Fibroblast of upper back skin (primary cell): ENCODE results near the gene MECR.
"Not testable (repeated sequence)": the region's sequence is repeated elsewhere in the genome, so short reads cannot be mapped to it uniquely, and the experiment has no call there.

ENCODE experiments used
- DNase-seq: peaks from one replicate; pipeline ENCODE4 v3.0.0-alpha.2; 2013

Gene MECR

DNA sequence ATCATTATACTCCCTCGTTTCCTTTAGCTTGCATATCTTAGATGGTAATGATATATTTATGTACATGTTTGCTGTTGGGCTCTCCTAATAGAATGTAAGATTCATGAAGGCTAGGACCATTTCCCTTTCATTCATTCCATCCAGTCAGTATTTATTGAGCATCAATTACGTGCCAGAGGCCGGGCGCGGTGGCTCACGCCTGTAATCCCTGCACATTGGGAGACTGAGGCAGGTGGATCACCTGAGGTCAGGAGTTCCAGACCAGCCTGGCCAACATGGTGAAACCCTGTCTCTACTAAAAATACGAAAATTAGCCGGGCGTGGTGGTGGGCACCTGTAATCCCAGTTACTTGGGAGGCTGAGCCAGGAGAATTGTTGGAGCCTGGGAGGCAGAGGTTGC, 4.1 kb upstream of the MECR start:
- not testable (repeated sequence) for DNase-seq

- DNase-seq, result no peak
Observed at GRCh38 chr1:29234471-29234870, 3.7 kb upstream of the MECR start.

DNA sequence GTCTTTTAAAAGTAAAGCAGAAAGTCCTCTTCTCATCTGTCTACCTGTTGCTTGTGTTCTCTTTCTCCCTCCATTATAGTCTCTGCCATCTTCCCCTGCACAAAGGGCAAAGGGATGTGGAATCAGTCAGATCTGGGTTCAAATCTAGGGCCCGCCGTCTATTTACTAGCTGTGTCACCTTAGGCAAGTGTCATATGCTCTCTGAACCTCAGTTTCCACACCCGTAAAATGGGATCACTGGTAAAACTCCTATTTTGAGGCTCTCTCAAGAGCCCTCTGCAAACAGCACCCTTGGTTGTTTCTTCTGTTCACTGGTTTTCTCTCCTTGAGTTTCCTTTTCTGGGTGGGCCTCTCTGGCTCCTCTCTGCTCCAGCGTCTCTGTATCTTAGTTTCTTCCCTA, 3.0 kb upstream of the MECR start:
- DNase-seq, result no peak

DNA sequence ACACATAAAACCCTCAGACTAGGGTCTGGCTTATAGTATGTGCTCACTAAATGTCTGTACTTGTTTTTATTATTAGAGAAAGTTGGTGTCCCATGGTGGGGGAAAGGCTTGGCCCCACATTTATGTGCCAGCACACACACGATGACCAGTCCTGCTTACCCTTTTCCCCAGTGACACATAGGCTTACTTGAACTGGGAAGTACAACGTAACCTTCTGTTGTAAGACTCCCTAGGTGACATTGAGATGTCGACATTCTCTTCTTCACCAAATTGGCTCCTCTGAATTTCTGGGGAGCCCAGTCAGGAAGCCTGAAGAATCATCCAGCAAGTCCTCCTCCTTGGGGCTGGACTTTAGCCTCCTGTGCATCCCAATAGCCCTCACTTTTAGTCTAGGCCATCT, 1.7 kb upstream of the MECR start:
- no peak for DNase-seq

DNA sequence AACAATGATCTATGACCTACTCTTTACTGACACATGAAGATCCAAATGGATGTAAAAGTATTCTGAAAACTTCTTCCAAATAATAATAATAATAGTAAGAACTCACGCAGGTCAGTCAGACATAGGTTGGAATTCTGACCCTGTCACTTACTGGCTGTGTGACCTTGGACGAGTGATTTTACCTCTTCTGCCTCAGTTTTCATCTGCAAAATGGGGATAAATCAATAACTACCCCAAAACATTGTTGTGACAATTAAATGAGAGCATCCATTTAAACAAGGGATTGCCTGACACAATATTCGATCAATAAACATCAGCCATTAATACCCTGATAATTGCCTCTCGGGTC, 556 bp downstream of the MECR start:
- DNase-seq, result no peak

DNA sequence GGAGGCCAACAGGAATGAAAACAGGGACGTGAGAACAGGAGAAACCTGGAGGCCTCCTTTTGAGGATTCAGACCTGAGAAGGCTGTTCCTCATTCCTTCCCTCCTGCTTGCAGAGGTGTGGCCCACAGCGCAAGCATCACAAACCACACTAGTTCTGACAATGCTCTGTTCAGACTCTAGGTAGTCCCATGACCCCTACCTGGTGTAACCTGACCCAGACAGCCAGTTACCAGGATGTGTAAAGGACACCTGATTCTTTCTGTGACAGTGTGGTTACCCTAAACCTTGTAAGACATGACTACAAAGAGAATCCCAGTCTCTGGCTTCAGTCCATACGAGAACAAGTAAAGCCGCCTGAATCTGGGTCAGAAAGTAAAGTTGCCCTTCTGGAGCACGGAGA, 3.2 kb downstream of the MECR start:
- DNase-seq, result no peak

DNA sequence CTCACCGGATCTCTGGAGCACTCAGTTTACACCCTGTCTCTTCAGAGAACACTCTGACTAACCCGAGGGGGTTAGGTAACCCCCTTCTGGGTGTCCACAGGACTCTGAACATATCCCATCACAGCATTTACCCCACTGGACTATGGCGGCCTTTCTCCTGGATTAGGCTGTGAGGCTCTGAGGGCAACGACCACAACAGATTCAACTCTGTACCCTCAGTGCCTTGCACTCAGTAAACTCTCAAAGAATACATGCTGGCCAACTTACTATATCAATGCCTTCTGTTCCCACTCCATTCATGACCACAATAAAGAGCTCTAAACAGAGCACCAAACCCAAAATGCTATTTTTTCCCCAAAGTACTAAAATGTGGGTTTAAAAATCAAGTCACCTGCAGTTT, 5.4 kb downstream of the MECR start:
- DNase-seq, result no peak

GRCh38 chr1:29224356-29224837, 6.3 kb downstream of the MECR start:
- no peak for DNase-seq

- no peak for DNase-seq
Observed at GRCh38 chr1:29223521-29223920, 7.2 kb downstream of the MECR start.

GRCh38 chr1:29222686-29223085, 8.0 kb downstream of the MECR start:
- no peak for DNase-seq

DNA sequence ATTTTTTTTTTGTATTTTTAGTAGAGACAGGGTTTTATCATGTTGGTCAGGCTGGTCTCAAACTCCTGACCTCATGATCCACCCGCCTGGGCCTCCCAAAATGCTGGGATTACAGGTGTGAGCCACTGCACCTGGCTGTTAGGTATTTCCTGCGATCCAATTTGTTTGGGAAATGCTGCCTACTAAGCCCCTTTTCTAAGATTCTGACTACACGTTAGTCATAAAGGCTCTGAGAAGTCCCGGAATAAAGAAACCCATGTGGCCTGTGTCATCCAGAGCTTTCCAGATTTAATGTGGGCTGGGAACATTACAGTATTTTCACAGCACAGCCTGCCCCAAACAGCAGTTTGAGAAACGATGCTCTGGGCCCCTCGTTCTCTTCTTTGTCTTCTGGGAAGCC, 8.5 kb downstream of the MECR start:
- not testable (repeated sequence) for DNase-seq

DNA sequence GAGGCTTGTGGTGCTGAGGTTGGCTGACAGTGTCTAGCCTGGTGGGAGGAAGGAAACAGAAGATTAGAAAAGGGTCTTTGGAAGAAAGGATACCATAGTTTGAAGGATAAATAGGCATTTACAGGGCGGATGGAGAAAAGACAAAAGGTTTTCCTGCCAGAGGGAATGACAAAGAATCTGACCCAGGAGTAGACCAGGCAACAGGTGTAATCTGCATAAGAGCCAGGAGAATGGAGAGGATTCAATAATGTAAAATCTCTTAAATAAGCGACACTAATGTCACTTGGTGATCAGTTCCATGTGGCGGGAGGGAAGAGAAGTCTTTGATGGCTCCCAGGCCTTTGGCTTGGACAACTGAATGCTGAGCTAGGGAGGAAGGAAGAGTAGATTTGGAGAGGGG, 9.4 kb downstream of the MECR start:
- DNase-seq, result no peak

DNA sequence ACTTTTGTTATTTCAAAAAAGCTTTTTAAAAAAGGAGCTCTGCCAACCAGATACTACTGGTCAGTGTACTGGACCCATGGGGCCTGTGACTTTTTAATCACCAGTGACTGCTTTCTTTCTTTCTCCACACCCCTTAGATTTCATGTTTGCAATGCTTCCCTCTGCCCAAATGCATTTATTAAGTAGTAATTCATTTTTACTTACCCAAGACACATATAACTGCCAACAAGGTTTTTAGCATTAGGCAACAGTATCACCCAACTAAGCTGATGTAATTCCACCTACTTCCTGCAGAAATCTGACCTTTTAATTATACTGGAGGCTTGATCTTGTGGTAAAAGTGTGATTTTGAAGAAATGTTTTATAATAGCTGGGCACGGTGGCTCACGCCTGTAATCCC, 12.5 kb downstream of the MECR start:
- no peak for DNase-seq

DNA sequence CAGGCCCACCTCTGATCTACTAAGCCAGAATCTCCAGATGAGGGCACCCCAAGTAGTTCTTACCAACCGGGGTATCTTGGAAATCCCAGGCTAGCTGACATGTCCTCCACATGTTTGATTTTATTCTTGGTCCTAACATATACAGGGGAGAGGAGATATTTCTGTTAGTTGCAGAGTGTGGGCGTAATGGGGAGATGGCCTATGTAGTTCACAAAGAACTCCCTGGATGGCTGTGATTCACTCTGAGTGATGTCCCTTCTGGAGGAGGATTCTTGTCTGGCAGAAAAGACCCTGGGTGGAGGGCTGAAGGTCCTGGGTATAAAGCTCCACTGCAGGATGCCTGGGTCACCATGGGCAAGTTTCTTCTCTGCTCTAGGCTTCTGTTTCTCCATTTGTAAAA, 13.1 kb downstream of the MECR start:
- no peak for DNase-seq

DNA sequence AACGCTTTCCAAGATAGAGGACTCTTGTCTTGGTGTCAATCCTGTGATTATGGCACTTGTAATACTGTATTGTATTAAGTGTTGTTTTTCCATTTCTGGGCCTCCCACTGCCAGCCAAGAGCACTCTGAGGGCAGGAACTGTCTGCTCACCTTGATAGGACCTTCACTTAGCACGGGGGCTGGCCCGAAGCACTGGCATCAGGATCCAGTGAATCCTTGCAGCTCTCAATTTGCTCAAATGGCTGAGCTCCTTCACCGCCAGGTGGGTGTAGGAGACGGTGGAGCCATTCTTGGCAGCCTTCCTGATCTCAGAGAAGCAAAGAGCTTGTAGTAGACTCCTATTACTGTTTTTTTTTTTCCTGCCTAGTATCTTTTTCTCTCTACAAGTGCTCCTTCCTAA, 17.7 kb downstream of the MECR start:
- DNase-seq, result no peak

- DNase-seq, result peak; percentile 34
Observed at GRCh38 chr1:29211086-29212030, 19.4 kb downstream of the MECR start.

DNA sequence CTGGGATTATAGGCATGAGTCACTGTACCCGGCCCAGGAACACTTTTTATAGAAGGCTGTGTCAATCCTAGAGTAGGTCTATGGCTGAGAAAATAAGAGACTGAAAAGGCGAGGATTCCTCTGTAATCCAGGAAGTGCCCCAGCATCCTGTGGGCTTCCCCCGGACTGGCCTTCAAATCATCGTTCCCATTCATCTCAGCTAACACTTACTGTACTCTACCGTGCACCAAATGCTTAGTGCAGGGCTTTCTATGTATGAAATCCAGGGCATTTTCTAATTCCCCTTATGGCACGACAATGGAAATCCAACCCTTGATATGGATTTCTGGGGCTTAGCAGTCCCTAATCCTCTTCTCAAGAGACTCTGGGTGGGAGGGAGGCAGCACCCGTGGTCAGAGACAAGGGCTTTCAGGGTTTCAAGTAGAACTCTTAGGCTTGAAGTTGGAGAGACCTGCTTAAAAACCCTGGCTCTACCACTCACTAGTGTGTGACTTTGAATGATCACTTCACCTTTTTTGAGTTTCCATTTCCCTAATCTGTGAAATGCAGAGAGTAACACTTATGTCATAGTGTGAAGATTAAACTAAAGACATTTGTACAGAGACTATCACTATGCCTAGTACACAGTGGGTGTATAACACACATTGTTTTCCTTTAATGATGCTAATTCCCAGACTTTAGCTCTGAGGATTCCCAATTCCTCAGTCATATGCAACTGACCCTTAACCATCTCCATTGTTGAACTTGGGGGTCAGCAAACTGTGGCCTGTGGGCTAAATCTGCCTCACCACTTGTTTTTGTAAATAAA, 20.3 kb downstream of the MECR start:
- DNase-seq, result no peak

DNA sequence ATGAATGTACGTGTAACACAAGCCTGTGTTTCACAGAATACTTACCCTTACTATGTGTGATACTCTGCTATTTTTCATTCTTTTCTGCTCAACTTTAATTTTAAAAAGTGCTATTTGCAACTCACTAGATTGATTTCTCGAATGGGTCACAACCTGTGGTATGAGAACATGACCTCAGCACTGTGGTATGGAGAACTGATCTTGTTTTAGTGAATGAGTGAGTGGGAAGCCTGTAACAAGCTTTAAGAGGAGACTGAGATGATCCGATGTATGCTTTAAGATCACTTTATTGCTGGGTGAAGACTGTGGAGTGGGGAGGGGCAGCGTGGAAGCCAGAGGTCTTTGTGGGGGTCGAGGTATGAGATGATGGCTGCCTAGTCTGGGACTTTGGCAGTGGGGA, 21.6 kb downstream of the MECR start:
- peak; percentile 49 for DNase-seq

DNA sequence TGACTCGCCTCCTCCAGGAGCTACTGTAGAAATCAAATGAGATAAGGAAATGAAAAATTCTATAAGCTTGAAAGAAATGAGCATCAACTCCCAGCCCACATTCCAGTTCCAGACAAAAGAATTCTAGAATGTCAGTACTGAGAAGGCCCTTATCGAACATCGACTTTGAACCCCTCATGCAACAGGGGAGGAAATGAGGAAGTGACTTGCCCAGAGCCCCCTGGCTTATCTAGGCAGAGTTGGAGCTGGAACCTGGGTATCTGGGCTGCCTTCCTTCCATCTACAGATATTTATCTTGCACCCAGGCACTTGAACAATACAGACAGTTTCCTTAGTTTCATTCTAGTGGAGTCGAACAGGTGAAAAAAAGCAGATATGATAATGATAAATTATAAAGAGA, 22.3 kb downstream of the MECR start:
- DNase-seq, result no peak

GRCh38 chr1:29202584-29203340, 28.0 kb downstream of the MECR start:
- peak; percentile 98 for DNase-seq

DNA sequence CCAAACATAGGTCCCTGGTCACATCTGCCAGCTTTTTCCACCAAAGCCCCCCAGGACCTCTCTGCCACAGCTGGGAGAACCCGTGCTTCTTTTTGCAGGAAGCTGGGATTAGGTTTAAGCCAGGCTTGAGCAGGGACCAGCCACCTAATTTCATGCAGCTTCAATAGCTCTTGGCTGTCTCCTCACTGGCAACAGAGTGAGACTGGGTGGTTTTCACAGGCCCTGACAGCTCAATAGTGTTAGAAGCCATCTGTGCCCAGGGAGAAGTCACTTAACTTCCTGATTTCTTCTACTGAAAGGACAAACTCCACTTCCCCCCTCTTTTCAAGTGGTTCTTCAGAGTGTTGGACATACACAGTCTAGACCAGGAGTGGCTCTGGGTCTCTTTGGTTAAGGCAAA, 28.7 kb downstream of the MECR start:
- DNase-seq, result no peak

DNA sequence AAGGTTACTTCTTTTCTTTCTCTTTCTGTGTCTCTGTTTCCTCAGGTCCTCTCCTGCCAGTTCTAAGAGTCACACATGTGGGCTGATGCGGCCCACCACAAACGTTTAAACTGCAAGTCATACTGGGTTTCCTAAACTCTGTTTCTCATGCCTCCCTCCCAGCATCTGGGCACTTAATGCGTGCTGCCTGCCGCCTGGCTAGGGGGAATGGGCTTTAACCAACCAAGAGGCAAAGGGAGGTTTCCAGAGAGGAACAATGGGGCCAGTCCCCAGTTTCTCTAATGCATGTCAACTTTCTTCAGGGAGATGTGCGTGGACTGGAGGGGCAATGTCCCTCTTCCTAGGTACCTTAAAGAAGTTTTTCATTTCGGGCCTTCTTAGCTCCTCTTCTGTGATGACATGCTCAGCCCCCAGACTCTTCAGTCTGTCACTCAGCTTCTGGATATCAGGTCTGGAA, 29.1 kb downstream of the MECR start:
- DNase-seq, result no peak

DNA sequence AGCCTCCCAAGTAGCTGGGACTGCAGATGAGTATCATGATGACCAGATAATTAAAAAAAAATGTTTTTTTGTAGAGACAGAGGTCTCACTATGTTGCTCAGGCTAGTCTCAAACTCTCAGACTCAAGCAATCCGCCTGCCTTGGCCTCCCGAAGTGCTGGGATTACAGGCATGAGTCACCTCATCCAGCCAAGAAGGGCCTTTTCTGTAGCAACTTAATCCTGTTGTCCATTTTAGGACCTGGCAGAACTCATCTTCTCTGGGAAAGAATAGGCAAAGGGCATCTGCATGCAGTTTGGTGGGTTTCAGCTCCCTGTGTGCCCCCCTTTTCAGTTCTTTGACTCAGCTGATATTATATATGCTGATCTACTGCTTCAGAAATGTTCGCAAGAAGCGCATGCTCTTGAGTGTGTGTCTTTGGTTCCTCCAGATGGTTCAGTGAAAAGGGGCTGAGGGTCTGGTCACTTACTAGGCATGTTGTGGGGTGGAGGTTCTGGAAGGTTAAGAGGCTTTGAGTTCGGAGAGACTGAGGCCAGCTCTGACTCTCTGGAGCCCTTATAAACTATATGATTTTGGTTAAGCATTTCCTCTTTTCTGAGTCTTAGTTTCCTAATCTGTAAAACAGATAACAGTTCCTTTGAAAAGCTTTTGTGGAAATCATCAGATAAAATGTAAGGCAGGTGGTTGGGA, 29.7 kb downstream of the MECR start:
- peak; percentile 37 for DNase-seq
